ENCODE data around the gene ASB5. TPM values are rescaled to one million over a fixed set of nuclear protein-coding genes. Genes with fewer than 3 reads are reported as not detected.

The ASB5 gene
- total RNA-seq, 1 experiment from 2014 or later = 0.17 TPM

- DNase-seq (ENCODE audit: extremely low read depth, low read depth) = peak; percentile 11
These were observed 84.0 kb downstream of the ASB5 start for GRCh38 chr4:176185051-176185450.

Other genes starting within 250 kb of the ASB5 start
- 5.6 and 9.1 TPM in 2 replicates for gene WDR17, start 203.4 kb downstream of the ASB5 start, total RNA-seq (2014; rRNA removed; shearing (Covaris generic))
- 0.12 TPM in 1 of 2 replicates, not detected in the other for gene SPATA4, start 73.6 kb downstream of the ASB5 start, total RNA-seq (2014; rRNA removed; shearing (Covaris generic))
- 54.8 and 61.5 TPM in 2 replicates for gene SPCS3, start 50.7 kb upstream of the ASB5 start, total RNA-seq (2014; rRNA removed; shearing (Covaris generic))

All from NCI-H460 (cell line).